Esophagus muscularis mucosa (tissue), 4 donors: ENCODE results near the gene HPS1.

Source experiments
- CTCF ChIP-seq, 3 experiments: fragments of 200-600 bp in 2 of 3; fragments of 450-650 bp in 1 of 3; sonication (generic) in 2 of 3; IDR thresholded peaks; one replicate each; pipeline ENCODE4 v1.5.1; 2017 to 2019; ENCODE audit warnings: antibody characterized with exemption in 3 of 3, mild to moderate bottlenecking in 2 of 3, moderate library complexity in 1 of 3
- EP300 ChIP-seq: sonication (generic); formaldehyde crosslinking; IDR thresholded peaks from one replicate; pipeline ENCODE4 v1.6.1; 2017; ENCODE audit warnings: antibody characterized with exemption
- POLR2A ChIP-seq: fragments of 450-650 bp; IDR thresholded peaks from one replicate; pipeline ENCODE4 v1.6.1; 2017; ENCODE audit warnings: antibody characterized with exemption, moderate library complexity, mild to moderate bottlenecking, low read depth
- POLR2AphosphoS5 ChIP-seq, 2 donors: sonication (generic); formaldehyde crosslinking; IDR thresholded peaks; one replicate each; pipeline ENCODE4 v1.6.1; 2017; ENCODE audit warnings: antibody characterized with exemption in 2 of 2

GRCh38 chr10:98408799-98409198 lies 37.9 kb downstream of the HPS1 start:
- no peak for TF ChIP-seq CTCF (IDR thresholded peaks at IDR 0.05)
- no peak for TF ChIP-seq POLR2A
- TF ChIP-seq POLR2AphosphoS5 (IDR thresholded peaks at IDR 0.05): no peak
- no peak for TF ChIP-seq EP300
